Neural cell (in vitro differentiated cells): ENCODE results near the gene SMIM43. TPM values are rescaled to one million over a fixed set of nuclear protein-coding genes. Genes with fewer than 3 reads are reported as not detected.

Experiments
- H2AFZ ChIP-seq: fragments of 200-600, 300-800 bp; sonication (generic), shearing (Covaris generic); 2 replicates; pipeline ENCODE4 v1.6.0; 2014; ENCODE audit warnings: low read depth, mild to moderate bottlenecking, antibody characterized with exemption, low read length, moderate library complexity
- H3F3A ChIP-seq: fragments of 200-600 bp; shearing (Covaris generic); 2 replicates; pipeline ENCODE4 v1.6.1; 2016; ENCODE audit warnings: mild to moderate bottlenecking, moderate library complexity, mixed read lengths, antibody characterized with exemption, low read length; ENCODE audit not compliant: insufficient read depth, poor library complexity, severe bottlenecking
- H3K27ac ChIP-seq: fragments of 200-600, 300-800 bp; sonication (generic), shearing (Covaris generic); 2 replicates; pipeline ENCODE4 v1.5.1; 2014; ENCODE audit warnings: mild to moderate bottlenecking, low read length, moderate library complexity
- H3K27me3 ChIP-seq: fragments of 300-800, 200-600 bp; sonication (generic), shearing (Covaris generic); 2 replicates; pipeline ENCODE4 v1.6.0; 2014; ENCODE audit warnings: mild to moderate bottlenecking, low read depth, low read length, moderate library complexity; ENCODE audit not compliant: insufficient read depth
- H3K36me3 ChIP-seq: fragments of 300-800, 200-600 bp; sonication (generic), shearing (Covaris generic); 2 replicates; pipeline ENCODE4 v1.5.1; 2014; ENCODE audit warnings: mild to moderate bottlenecking, antibody characterized with exemption, low read length, moderate library complexity; ENCODE audit not compliant: insufficient read depth
- H3K4me2 ChIP-seq: fragments of 300-800, 200-600 bp; sonication (generic), shearing (Covaris generic); 2 replicates; pipeline ENCODE4 v1.6.0; 2014; ENCODE audit warnings: mild to moderate bottlenecking, low read length
- H3K4me3 ChIP-seq: fragments of 300-800, 200-600 bp; sonication (generic), shearing (Covaris generic); 2 replicates; pipeline ENCODE4 v1.5.1; 2014; ENCODE audit warnings: mild to moderate bottlenecking, low read length, moderate library complexity
- H3K79me2 ChIP-seq: fragments of 200-600 bp; shearing (Covaris generic); replicated peaks from 2 replicates; pipeline ENCODE4 v1.6.0; 2014; ENCODE audit warnings: mild to moderate bottlenecking, low read length, moderate library complexity; ENCODE audit not compliant: insufficient read depth
- H3K9ac ChIP-seq: fragments of 300-800, 200-600 bp; sonication (generic), shearing (Covaris generic); 2 replicates; pipeline ENCODE4 v1.6.1; 2016; ENCODE audit warnings: mild to moderate bottlenecking, low read length, mixed read lengths
- H3K9me2 ChIP-seq: fragments of 200-600 bp; shearing (Covaris generic); 2 replicates; pipeline ENCODE4 v1.6.1; 2016; ENCODE audit warnings: mild to moderate bottlenecking, low read length, mixed read lengths; ENCODE audit not compliant: insufficient read depth
- H3K9me3 ChIP-seq: fragments of 200-600, 300-800 bp; sonication (generic), shearing (Covaris generic); 2 replicates; pipeline ENCODE4 v1.6.1; 2016; ENCODE audit warnings: mild to moderate bottlenecking, mixed run types, low read length, moderate library complexity, mixed read lengths
- H4K20me1 ChIP-seq: fragments of 200-600 bp; shearing (Covaris generic); 2 replicates; pipeline ENCODE4 v1.6.1; 2016; ENCODE audit warnings: mild to moderate bottlenecking, mixed run types; ENCODE audit not compliant: insufficient read depth
- EP300 ChIP-seq: fragments of 450-650 bp; conservative IDR thresholded peaks from 2 replicates; pipeline ENCODE4 v1.6.1; 2014; ENCODE audit warnings: antibody characterized with exemption, mild to moderate bottlenecking, moderate library complexity; ENCODE audit not compliant: poor library complexity, severe bottlenecking
- EZH2 ChIP-seq: fragments of 200-600, 300-800 bp; shearing (Covaris generic), sonication (generic); IDR thresholded peaks from 2 replicates; pipeline ENCODE4 v1.6.1; 2014; ENCODE audit warnings: antibody characterized with exemption, low read length, borderline replicate concordance, mild to moderate bottlenecking; ENCODE audit not compliant: insufficient read depth, poor library complexity, severe bottlenecking
- MXI1 ChIP-seq: fragments of 450-650 bp; conservative IDR thresholded peaks from 2 replicates; pipeline ENCODE4 v1.6.1; 2014; ENCODE audit warnings: antibody characterized with exemption, mild to moderate bottlenecking; ENCODE audit not compliant: poor library complexity, severe bottlenecking
- POLR2AphosphoS5 ChIP-seq: IDR thresholded peaks from 2 replicates; pipeline ENCODE4 v1.6.1; 2012
- RAD21 ChIP-seq: fragments of 450-650 bp; conservative IDR thresholded peaks from 2 replicates; pipeline ENCODE4 v1.6.1; 2014; ENCODE audit warnings: antibody characterized with exemption, mild to moderate bottlenecking, moderate library complexity
- SMC3 ChIP-seq: fragments of 450-650 bp; conservative IDR thresholded peaks from 2 replicates; pipeline ENCODE4 v1.6.1; 2014; ENCODE audit warnings: antibody characterized with exemption, mild to moderate bottlenecking, moderate library complexity; ENCODE audit not compliant: poor library complexity
- TAF1 ChIP-seq: IDR thresholded peaks from 2 replicates; pipeline ENCODE4 v1.6.1; 2012; ENCODE audit warnings: low read depth
- polyA plus RNA-seq: library from polyadenylated mRNA; depleted of rRNA; stranded (reverse); fragments of >200 nt; gene quantifications from 2 replicates; pipeline ENCODE4 v1.2.3, GENCODE V29; 2014
- TF ChIP-seq, protein P1 (sequence below): fragments of 450-650 bp; IDR thresholded peaks from 2 replicates; pipeline ENCODE4 v1.5.1; 2014; ENCODE audit warnings: antibody characterized with exemption, mild to moderate bottlenecking, moderate library complexity; ENCODE audit not compliant: poor library complexity, severe bottlenecking
- TF ChIP-seq, protein P2 (sequence below): IDR thresholded peaks from 2 replicates; pipeline ENCODE4 v1.6.1; 2012; ENCODE audit warnings: borderline replicate concordance

Gene SMIM43
- polyA plus RNA-seq, 1 donor from 2014 or later = 0.17 TPM

DNA sequence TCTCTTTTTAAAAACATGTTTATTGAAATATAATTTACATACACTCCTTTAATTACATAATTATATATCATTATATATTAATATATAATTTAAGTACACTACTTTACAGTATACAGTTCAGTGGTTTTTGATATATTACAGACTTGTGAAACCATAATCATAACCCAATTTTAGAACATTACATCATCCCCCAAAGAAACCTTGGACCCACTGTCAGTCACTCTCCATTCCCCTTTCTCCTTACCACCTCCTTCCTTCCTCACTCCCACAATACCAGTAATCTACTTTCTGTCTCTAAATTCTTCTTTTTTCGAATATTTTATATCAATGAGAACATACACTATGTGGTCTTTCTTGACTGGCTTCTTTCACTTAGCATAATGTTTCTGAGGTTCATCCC lies 18.2 kb upstream of the SMIM43 start:
- Histone ChIP-seq H3K9ac (no peak overlapping the region), H3K79me2 (no peaks in the 10 kb centered on the region), H3K9me2 (no peaks in the 10 kb centered on the region), H4K20me1 (no peaks in the 10 kb centered on the region), H3K27me3 (no peaks in the 10 kb centered on the region), H3K27ac (no peak overlapping the region), H3K4me2 (no peak overlapping the region), H3K9me3 (no peaks in the 10 kb centered on the region), H3K36me3 (no peaks in the 10 kb centered on the region), H2AFZ (no peak overlapping the region), H3F3A (no peaks in the 10 kb centered on the region), H3K4me3 (no peak overlapping the region)
- TF ChIP-seq TAF1 = no peak
- TF ChIP-seq EP300 = no peak
- no peak for TF ChIP-seq SMC3
- no peak for TF ChIP-seq POLR2AphosphoS5
- no peak for TF ChIP-seq EZH2
- TF ChIP-seq, protein P1, sequence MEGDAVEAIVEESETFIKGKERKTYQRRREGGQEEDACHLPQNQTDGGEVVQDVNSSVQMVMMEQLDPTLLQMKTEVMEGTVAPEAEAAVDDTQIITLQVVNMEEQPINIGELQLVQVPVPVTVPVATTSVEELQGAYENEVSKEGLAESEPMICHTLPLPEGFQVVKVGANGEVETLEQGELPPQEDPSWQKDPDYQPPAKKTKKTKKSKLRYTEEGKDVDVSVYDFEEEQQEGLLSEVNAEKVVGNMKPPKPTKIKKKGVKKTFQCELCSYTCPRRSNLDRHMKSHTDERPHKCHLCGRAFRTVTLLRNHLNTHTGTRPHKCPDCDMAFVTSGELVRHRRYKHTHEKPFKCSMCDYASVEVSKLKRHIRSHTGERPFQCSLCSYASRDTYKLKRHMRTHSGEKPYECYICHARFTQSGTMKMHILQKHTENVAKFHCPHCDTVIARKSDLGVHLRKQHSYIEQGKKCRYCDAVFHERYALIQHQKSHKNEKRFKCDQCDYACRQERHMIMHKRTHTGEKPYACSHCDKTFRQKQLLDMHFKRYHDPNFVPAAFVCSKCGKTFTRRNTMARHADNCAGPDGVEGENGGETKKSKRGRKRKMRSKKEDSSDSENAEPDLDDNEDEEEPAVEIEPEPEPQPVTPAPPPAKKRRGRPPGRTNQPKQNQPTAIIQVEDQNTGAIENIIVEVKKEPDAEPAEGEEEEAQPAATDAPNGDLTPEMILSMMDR = no peak

DNA sequence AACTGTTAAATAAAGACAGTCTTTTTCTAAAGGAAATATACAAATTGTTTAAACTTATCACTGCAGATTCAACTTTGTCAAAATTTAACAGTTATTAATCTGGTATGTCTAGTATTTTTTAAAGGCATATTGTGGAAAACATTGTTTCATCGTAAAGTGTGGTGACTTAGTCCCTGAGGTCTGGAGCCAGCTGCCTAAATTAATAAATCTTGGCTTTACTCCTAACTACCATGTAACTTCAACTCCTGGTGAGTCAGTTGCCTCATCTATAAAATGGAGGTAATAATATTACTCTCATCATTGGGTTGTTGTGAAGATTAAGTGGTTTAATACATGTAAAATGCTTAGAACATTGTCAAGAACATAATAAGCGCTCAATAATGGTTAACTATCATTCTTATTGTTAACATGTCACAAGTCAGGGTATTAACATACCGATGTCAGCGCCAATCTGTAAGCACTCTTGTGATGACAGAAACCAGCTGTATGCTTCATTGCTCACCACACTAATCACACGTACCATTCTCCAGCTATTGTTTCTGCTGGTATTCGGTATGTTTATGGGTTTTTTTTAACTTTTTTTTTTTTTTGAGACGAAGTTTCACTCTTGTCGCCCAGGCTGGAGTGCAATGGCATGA lies 14.1 kb upstream of the SMIM43 start:
- Histone ChIP-seq H3K27me3 (no peaks in the 10 kb centered on the region), H3K27ac (no peak overlapping the region), H3K4me2 (no peak overlapping the region), H3K36me3 (no peaks in the 10 kb centered on the region), H4K20me1 (no peaks in the 10 kb centered on the region), H3K9ac (no peak overlapping the region), H3K79me2 (no peaks in the 10 kb centered on the region), H3K4me3 (no peak overlapping the region), H3F3A (no peaks in the 10 kb centered on the region), H3K9me3 (no peaks in the 10 kb centered on the region), H3K9me2 (no peaks in the 10 kb centered on the region), H2AFZ (no peak overlapping the region)
- TF ChIP-seq, protein P1 = no peak
- TF ChIP-seq POLR2AphosphoS5 = peak; percentile 51
- TF ChIP-seq TAF1 = no peak
- TF ChIP-seq RAD21 = no peak
- peak; percentile 76 for TF ChIP-seq EP300

DNA sequence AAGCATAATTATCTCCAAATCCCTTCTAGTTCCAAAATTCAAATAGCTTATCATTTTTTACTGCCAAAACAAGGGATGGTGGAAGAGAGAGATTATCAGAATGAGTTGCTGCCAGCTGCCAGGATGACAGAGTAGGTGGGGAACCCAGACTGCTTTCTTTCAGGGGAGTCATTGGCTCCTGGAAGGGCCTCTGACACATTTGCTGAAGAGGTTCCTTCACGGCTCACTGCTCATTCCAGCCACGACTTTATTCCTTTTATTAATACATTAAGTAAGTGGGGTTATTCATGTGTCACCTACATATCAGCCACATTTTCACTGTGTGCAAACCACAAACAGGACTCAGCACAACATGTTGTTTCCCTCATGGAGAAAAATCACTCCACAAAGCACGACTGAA lies 12.7 kb upstream of the SMIM43 start:
- H3K4me2 ChIP-seq = peak overlapping the region; percentile 3
- no peaks in the 10 kb centered on the region for H3K27me3 ChIP-seq
- no peaks in the 10 kb centered on the region for H3K9me2 ChIP-seq
- no peak overlapping the region for H2AFZ ChIP-seq
- no peaks in the 10 kb centered on the region for H3K36me3 ChIP-seq
- no peaks in the 10 kb centered on the region for H4K20me1 ChIP-seq
- H3F3A ChIP-seq = no peaks in the 10 kb centered on the region
- H3K79me2 ChIP-seq = no peaks in the 10 kb centered on the region
- TF ChIP-seq POLR2AphosphoS5 (peak; percentile 20), MXI1 (no peak), EP300 (no peak)
- TF ChIP-seq, protein P2, sequence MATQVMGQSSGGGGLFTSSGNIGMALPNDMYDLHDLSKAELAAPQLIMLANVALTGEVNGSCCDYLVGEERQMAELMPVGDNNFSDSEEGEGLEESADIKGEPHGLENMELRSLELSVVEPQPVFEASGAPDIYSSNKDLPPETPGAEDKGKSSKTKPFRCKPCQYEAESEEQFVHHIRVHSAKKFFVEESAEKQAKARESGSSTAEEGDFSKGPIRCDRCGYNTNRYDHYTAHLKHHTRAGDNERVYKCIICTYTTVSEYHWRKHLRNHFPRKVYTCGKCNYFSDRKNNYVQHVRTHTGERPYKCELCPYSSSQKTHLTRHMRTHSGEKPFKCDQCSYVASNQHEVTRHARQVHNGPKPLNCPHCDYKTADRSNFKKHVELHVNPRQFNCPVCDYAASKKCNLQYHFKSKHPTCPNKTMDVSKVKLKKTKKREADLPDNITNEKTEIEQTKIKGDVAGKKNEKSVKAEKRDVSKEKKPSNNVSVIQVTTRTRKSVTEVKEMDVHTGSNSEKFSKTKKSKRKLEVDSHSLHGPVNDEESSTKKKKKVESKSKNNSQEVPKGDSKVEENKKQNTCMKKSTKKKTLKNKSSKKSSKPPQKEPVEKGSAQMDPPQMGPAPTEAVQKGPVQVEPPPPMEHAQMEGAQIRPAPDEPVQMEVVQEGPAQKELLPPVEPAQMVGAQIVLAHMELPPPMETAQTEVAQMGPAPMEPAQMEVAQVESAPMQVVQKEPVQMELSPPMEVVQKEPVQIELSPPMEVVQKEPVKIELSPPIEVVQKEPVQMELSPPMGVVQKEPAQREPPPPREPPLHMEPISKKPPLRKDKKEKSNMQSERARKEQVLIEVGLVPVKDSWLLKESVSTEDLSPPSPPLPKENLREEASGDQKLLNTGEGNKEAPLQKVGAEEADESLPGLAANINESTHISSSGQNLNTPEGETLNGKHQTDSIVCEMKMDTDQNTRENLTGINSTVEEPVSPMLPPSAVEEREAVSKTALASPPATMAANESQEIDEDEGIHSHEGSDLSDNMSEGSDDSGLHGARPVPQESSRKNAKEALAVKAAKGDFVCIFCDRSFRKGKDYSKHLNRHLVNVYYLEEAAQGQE = no peak
- H3K4me3 ChIP-seq = peak overlapping the region; percentile 16
- no peaks in the 10 kb centered on the region for H3K9me3 ChIP-seq
- no peak overlapping the region for H3K9ac ChIP-seq
- no peak overlapping the region for H3K27ac ChIP-seq
